Stimulated activated CD8-positive, alpha-beta memory T cell treated with anti-CD3 and anti-CD28 coated beads, Interleukin-7, amount 100 ng/mL, for 24 hours (primary cell): ENCODE measurements around the gene PITRM1.

Source experiments
- DNase-seq: peaks from one replicate; pipeline ENCODE4 v3.0.0-alpha.2; 2020; ENCODE audit warnings: low read depth

The PITRM1 gene

GRCh38 chr10:3139216-3139910 lies 33.2 kb downstream of the PITRM1 start:
- no peak for DNase-seq

- no peak for DNase-seq
Measured at GRCh38 chr10:3137958-3138726, 34.4 kb downstream of the PITRM1 start.

- no peak for DNase-seq
Measured at GRCh38 chr10:3136763-3137611, 35.6 kb downstream of the PITRM1 start.

- DNase-seq: no peak
Measured at GRCh38 chr10:3136336-3136735, 36.2 kb downstream of the PITRM1 start.

GRCh38 chr10:3135006-3135405 lies 37.6 kb downstream of the PITRM1 start:
- DNase-seq: no peak

GRCh38 chr10:3133948-3134347 lies 38.6 kb downstream of the PITRM1 start:
- no peak for DNase-seq

GRCh38 chr10:3132036-3133025 lies 40.3 kb downstream of the PITRM1 start:
- no peak for DNase-seq

GRCh38 chr10:3131098-3131497 lies 41.5 kb downstream of the PITRM1 start:
- DNase-seq: no peak

- no peak for DNase-seq
Measured at GRCh38 chr10:3129581-3130340, 42.8 kb downstream of the PITRM1 start.

GRCh38 chr10:3128379-3129130 lies 44.0 kb downstream of the PITRM1 start:
- no peak for DNase-seq

GRCh38 chr10:3127921-3128320 lies 44.7 kb downstream of the PITRM1 start:
- DNase-seq: no peak

GRCh38 chr10:3126741-3127346 lies 45.7 kb downstream of the PITRM1 start:
- DNase-seq: no peak

GRCh38 chr10:3126249-3126648 lies 46.3 kb downstream of the PITRM1 start:
- no peak for DNase-seq

GRCh38 chr10:3125527-3126170 lies 46.9 kb downstream of the PITRM1 start:
- no peak for DNase-seq

- DNase-seq: no peak
Measured at GRCh38 chr10:3124412-3125175, 48.0 kb downstream of the PITRM1 start.

- no peak for DNase-seq
Measured at GRCh38 chr10:3123571-3124411, 48.8 kb downstream of the PITRM1 start.

- DNase-seq: no peak
Measured at GRCh38 chr10:3122486-3123205, 49.9 kb downstream of the PITRM1 start.
